Body of pancreas (tissue), 4 donors: ENCODE results near the gene AUH. TPM values are rescaled to one million over a fixed set of nuclear protein-coding genes. Genes with fewer than 3 reads are reported as not detected.
A peak's percentile ranks its signal among the peaks of the same experiment; 100 is the strongest.

Experiments used
- ATAC-seq: fragments of 150-250 bp; one replicate; pipeline ENCODE4 v1.9.1; 2016
- DNase-seq, 4 donors: peaks; one replicate each; pipeline ENCODE4 v3.0.0-alpha.2; 2019
- H3K27ac ChIP-seq, 4 donors: fragments of 200-600 bp; sonication (generic); 1 replicate in 3 of 4; 2 replicates in 1 of 4; pipeline versions ENCODE4 v1.5.1 to v1.6.1; 2016 to 2019; ENCODE audit warnings: mild to moderate bottlenecking in 1 of 4, mixed read lengths in 1 of 4, moderate library complexity in 1 of 4
- H3K27me3 ChIP-seq, 2 donors: fragments of 200-600 bp; sonication (generic); one replicate each; pipeline ENCODE4 v1.6.0; 2016; ENCODE audit warnings: mild to moderate bottlenecking in 1 of 2
- H3K36me3 ChIP-seq, 2 donors: fragments of 200-600 bp; sonication (generic); replicated peaks in 1 of 2; 2 replicates each; pipeline ENCODE4 v1.5.1; 2016; ENCODE audit warnings: low read depth in 2 of 2; ENCODE audit not compliant: insufficient read depth in 1 of 2
- H3K4me1 ChIP-seq: fragments of 200-600 bp; sonication (generic); one replicate; pipeline ENCODE4 v1.6.0; 2016
- H3K4me3 ChIP-seq, 2 donors: fragments of 200-600 bp; sonication (generic); 1 replicate in 1 of 2; 2 replicates in 1 of 2; pipeline ENCODE4 v1.5.1; 2016 to 2019
- H3K9me3 ChIP-seq, 3 donors: fragments of 200-600 bp; sonication (generic); 1 replicate in 2 of 3; 2 replicates in 1 of 3; pipeline ENCODE4 v1.5.1; 2016
- POLR2A ChIP-seq, 3 donors: fragments of 450-650 bp; IDR thresholded peaks; one replicate each; pipeline ENCODE4 v1.6.1; 2016; ENCODE audit warnings: antibody characterized with exemption in 3 of 3, mild to moderate bottlenecking in 2 of 3
- WGBS, 2 donors: methylation state at CpG; one replicate each; pipeline ENCODE4 v1.1.5; 2017; 5-methylcytosine and 5-hydroxymethylcytosine counted together
- intact Hi-C: fragments of 100-400 bp; cut with DNase I; formaldehyde crosslinking; loops from one replicate; pipeline ENCODE4 v1.15.1; 2023
- total RNA-seq, 2 donors: library from RNA; depleted of rRNA; stranded (reverse); fragments of >200 nt; gene quantifications; one replicate each; pipeline ENCODE4 v1.1.0, GENCODE V29; 2016
- TF ChIP-seq, protein P1 (sequence below), 7 experiments: fragments of 450-650 bp in 4 of 7; fragments of 200-600 bp in 3 of 7; sonication (generic) in 3 of 7; IDR thresholded peaks; one replicate each; pipeline ENCODE4 v1.5.1; 2016 to 2019; ENCODE audit warnings: antibody characterized with exemption in 7 of 7

AUH gene
- total RNA-seq, 2 donors from 2014 or later: 47.7 to 75.8 TPM

GRCh38 chr9:91307279-91307678 is 54.4 kb downstream of the AUH start:
- ATAC-seq (no peak), DNase-seq (no peak)
- H3K27me3 ChIP-seq: no peaks in the 10 kb centered on the region
- H3K36me3 ChIP-seq: peaks cover 0 to 2% of the 10 kb centered on the region in 2 donors
- no peak overlapping the region for H3K4me3 ChIP-seq
- intact Hi-C loops: no loop called here
- WGBS, 2 donors: 92 to 96% methylated on average over 5 of the region's 5 CpGs
- peaks cover 29% of the 10 kb centered on the region for H3K4me1 ChIP-seq
- TF ChIP-seq, protein P1, sequence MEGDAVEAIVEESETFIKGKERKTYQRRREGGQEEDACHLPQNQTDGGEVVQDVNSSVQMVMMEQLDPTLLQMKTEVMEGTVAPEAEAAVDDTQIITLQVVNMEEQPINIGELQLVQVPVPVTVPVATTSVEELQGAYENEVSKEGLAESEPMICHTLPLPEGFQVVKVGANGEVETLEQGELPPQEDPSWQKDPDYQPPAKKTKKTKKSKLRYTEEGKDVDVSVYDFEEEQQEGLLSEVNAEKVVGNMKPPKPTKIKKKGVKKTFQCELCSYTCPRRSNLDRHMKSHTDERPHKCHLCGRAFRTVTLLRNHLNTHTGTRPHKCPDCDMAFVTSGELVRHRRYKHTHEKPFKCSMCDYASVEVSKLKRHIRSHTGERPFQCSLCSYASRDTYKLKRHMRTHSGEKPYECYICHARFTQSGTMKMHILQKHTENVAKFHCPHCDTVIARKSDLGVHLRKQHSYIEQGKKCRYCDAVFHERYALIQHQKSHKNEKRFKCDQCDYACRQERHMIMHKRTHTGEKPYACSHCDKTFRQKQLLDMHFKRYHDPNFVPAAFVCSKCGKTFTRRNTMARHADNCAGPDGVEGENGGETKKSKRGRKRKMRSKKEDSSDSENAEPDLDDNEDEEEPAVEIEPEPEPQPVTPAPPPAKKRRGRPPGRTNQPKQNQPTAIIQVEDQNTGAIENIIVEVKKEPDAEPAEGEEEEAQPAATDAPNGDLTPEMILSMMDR (IDR thresholded peaks at IDR 0.05): no peak
- no peak for TF ChIP-seq POLR2A (IDR thresholded peaks at IDR 0.05)
- H3K27ac ChIP-seq: no peak overlapping the region
- H3K9me3 ChIP-seq: no peaks in the 10 kb centered on the region

- no peak overlapping the region for H3K4me3 ChIP-seq
- WGBS, 2 donors: 45 to 59% methylated on average over 1 of the region's 1 CpG
- peaks cover 37% of the 10 kb centered on the region for H3K4me1 ChIP-seq
- ATAC-seq (no peak), DNase-seq (no peak)
- no peaks in the 10 kb centered on the region for H3K9me3 ChIP-seq
- TF ChIP-seq POLR2A (IDR thresholded peaks at IDR 0.05): no peak
- TF ChIP-seq, protein P1 (IDR thresholded peaks at IDR 0.05): no peak
- peaks cover 0 to 2% of the 10 kb centered on the region in 2 donors for H3K36me3 ChIP-seq
- intact Hi-C loops: no loop called here
- H3K27me3 ChIP-seq: no peaks in the 10 kb centered on the region
- peak overlapping the region in 1 of 4 donors; percentile 1 for H3K27ac ChIP-seq
Measured at GRCh38 chr9:91306296-91306630, 55.5 kb downstream of the AUH start.

- Histone ChIP-seq H3K9me3 (no peaks in the 10 kb centered on the region), H3K27ac (peak overlapping the region in 1 of 4 donors; percentile 1), H3K36me3 (peaks cover 0 to 2% of the 10 kb centered on the region in 2 donors), H3K27me3 (no peaks in the 10 kb centered on the region), H3K4me1 (peaks cover 42% of the 10 kb centered on the region), H3K4me3 (no peak overlapping the region)
- ATAC-seq (no peak), DNase-seq (peak in 1 of 4 donors; percentile 35)
- TF ChIP-seq, protein P1 (IDR thresholded peaks at IDR 0.05): no peak
- no peak for TF ChIP-seq POLR2A (IDR thresholded peaks at IDR 0.05)
- intact Hi-C loops: no loop called here
- 67 to 79% methylated on average over 9 of the region's 9 CpGs for WGBS, 2 donors
Measured at GRCh38 chr9:91305596-91306295, 56.0 kb downstream of the AUH start.

DNA sequence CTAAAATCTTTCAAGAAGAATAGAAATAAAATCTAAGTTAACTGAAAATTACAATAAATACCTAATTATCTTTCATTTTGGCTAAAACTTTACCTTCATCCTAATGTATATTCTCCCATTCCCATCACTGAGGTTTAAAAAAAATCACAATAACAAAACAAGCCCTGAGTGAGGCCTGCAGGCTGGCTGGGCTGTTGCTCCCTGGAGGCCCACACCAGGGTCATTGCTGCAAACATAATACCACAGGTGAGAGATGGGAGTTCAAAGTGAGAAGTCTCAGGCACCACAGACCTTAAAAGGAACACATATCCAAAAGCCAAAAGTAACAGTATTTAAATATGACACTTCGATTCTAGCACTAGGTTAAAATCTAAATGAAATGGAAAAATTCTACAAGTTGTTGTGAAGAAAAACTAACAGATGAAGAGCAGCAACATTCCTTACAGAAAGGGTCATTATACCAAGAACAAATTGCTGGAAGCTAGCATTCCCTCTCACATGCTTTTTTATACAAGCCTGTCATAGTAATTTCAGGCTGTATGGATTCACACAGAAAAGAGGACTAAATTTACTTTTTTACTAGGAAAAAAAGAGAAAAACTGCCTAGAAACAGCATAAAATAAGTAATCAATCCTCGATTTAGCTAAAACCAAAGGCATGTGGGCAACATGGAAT is 57.8 kb downstream of the AUH start:
- 84 to 85% methylated on average over 2 of the region's 2 CpGs for WGBS, 2 donors
- Histone ChIP-seq H3K36me3 (no peaks in the 10 kb centered on the region), H3K4me3 (no peak overlapping the region), H3K9me3 (no peaks in the 10 kb centered on the region), H3K27me3 (no peaks in the 10 kb centered on the region), H3K27ac (peak overlapping the region in 3 of 4 donors; percentile 69 to 77 (median 70)), H3K4me1 (peaks cover 60% of the 10 kb centered on the region)
- no peak for ATAC-seq
- no peak for TF ChIP-seq POLR2A (IDR thresholded peaks at IDR 0.05)
- TF ChIP-seq, protein P1 (IDR thresholded peaks at IDR 0.05): no peak
- intact Hi-C loops: no loop called here
- no peak for DNase-seq
